Heart right ventricle (tissue), 16 donors: Measurements from ENCODE around the gene PSD4. TPM values are rescaled to one million over a fixed set of nuclear protein-coding genes. Genes with fewer than 3 reads are reported as not detected.

Experiments
- ATAC-seq, 8 donors: fragments of 200-7000 bp; cut with Tn5 transposase; one replicate each; pipeline ENCODE4 v1.9.1; 2020; ENCODE audit warnings: mild to moderate bottlenecking in 8 of 8, moderate library complexity in 8 of 8, moderate number of reproducible peaks in 1 of 8
- DNase-seq, 2 donors: peaks; one replicate each; pipeline ENCODE4 v3.0.0-alpha.2; 2020
- H3K27ac ChIP-seq, 10 donors: fragments of 200-600 bp; sonication (generic) in 2 of 10; one replicate each; pipeline versions ENCODE4 v1.5.0 to v1.8.0; 2020 to 2022; ENCODE audit warnings: mild to moderate bottlenecking in 3 of 10
- H3K27me3 ChIP-seq, 7 donors: fragments of 200-600 bp; one replicate each; pipeline ENCODE4 v1.8.0; 2021 to 2022; ENCODE audit warnings: mild to moderate bottlenecking in 2 of 7
- H3K36me3 ChIP-seq, 9 donors: fragments of 200-600 bp; sonication (generic) in 1 of 9; one replicate each; pipeline versions ENCODE4 v1.5.0 to v1.8.0; 2020 to 2022; ENCODE audit warnings: mild to moderate bottlenecking in 2 of 9
- H3K4me1 ChIP-seq, 9 donors: fragments of 200-600 bp; sonication (generic) in 1 of 9; one replicate each; pipeline versions ENCODE4 v1.5.0 to v1.8.0; 2020 to 2022; ENCODE audit warnings: mild to moderate bottlenecking in 4 of 9
- H3K4me3 ChIP-seq, 10 donors: fragments of 200-600 bp; sonication (generic) in 2 of 10; one replicate each; pipeline versions ENCODE4 v1.5.0 to v1.8.0; 2020 to 2022; ENCODE audit warnings: mild to moderate bottlenecking in 7 of 10, moderate library complexity in 2 of 10
- H3K9me3 ChIP-seq, 11 donors: fragments of 200-600 bp in 10 of 11; sonication (generic) in 2 of 11; one replicate each; pipeline versions ENCODE4 v1.5.0 to v1.8.0; 2013 to 2022; ENCODE audit warnings: mild to moderate bottlenecking in 2 of 11, control low read depth in 1 of 11, moderate library complexity in 1 of 11
- WGBS, 2 donors: extraction: QIAGEN DNeasy Blood & Tissue Kit; methylation state at CpG; one replicate each; pipeline ENCODE4 v1.1.7; 2013; ENCODE audit warnings: inconsistent platforms in 1 of 2; 5-methylcytosine and 5-hydroxymethylcytosine counted together
- intact Hi-C, 10 donors: fragments of 100-400 bp; cut with DNase I; formaldehyde crosslinking; loops; one replicate each; pipeline versions ENCODE4 v1.11.1 to v1.14.2; 2022
- polyA plus RNA-seq, 2 donors: library from polyadenylated mRNA; stranded (reverse); fragments of 200-250 nt; gene quantifications; one replicate each; pipeline ENCODE4 v1.2.3, GENCODE V29; 2013
- total RNA-seq, 10 donors: library from RNA; stranded (reverse); fragmentation: NEBNext Ultra II Directional in 3 of 10; extraction: Animal tissue kit (Norgen Biotek cat#: 25700) in 3 of 10; gene quantifications; one replicate each; pipeline versions ENCODE4 v1.2.1 to v1.2.4, GENCODE V29; 2021 to 2023
- TF ChIP-seq, protein P1 (sequence below), 9 donors: fragments of 200-600 bp; sonication (generic) in 2 of 9; IDR thresholded peaks; one replicate each; pipeline versions ENCODE4 v1.5.0 to v1.8.0; 2021 to 2022; ENCODE audit warnings: antibody characterized with exemption in 9 of 9, mild to moderate bottlenecking in 5 of 9, moderate library complexity in 1 of 9
- donor health status: Arrhythmogenic right ventricular cardiomyopathy.
- donor health status: ischemic (EF 13 %, LVEDD 7.1; RV severe dilation, severe dysfunction).
- donor health status: healthy with polysubstance abuse.
- donor health status: DM: no; HTN: yes; CAD: no.
- donor health status: DM: no; HTN: no; CAD: no.
- donor health status: ischemic (EF 25% LVEDD 6.9; RV normal size, moderate dysfunction).
- donor health status: ischemic (EF 25% LVEDD 5.7; RV mildly dilated, moderate dysfunction).
- donor health status: healthy.
- donor health status: DM: yes; HTN: yes; CAD: no.
- donor health status: Ischemic cardiomyopathy.
- donor health status: ischemic (EF 35%, LVEDD 5.7; RV mildly dilated, moderate dysfunction).
- donor health status: nonischemic (EF 11% LVEDD 7.7; RV severe dilation, severe dysfunction).
- donor health status: DM: yes; HTN: yes; CAD: no.
- donor health status: PGD.
- donor health status: ischemic (EF 29% LVEDD 5.4; RV normal size, mild dysfunction).
- donor health status: nonischemic (EF 23%, LVEDD 6.1; RV moderate dilation, normal function).

PSD4 gene
- total and polyA plus RNA-seq, 12 donors, result 1.0 to 13.0 (median 1.7) TPM

DNA sequence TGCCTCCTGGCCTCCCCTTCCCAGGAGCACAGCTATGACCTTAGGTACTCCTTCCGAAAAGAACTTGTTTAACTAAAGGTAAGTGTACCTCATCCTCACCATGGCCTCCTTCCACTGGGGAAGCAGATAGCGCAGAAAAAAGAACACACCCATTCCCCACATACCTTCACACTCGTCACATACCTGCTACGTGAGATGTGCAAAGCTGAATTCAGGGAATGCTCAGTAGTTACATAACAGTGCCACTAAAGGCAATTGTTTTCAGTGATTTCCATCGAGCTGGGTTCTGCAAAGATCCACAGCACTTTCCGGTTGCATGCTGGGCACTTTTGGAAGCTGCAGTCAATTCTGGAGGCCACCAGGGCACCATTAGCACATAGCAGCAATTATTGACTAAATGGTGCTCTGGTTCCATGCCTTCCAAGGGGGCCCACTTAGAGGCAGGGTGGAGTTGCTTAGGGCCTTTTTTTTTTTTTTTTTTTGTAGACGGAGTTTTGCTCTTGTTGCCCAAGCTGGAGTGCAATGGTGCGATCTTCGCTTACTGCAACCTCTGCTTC is 63.9 kb downstream of the PSD4 start:
- WGBS, 2 donors, result 92 to 94% methylated on average over 9 of the region's 9 CpGs
- H3K4me1 ChIP-seq, result peaks cover 12 to 45% (median 28%) of the 10 kb centered on the region in 9 donors
- intact Hi-C loops, result loop anchor here in 1 of 10 donors (2.0 kb wide), 1 partner anchor 19 kb away; no protein-coding TSS in a partner anchor
- no peaks in the 10 kb centered on the region for H3K36me3 ChIP-seq
- DNase-seq (no peak), ATAC-seq (no peak)
- TF ChIP-seq, protein P1, sequence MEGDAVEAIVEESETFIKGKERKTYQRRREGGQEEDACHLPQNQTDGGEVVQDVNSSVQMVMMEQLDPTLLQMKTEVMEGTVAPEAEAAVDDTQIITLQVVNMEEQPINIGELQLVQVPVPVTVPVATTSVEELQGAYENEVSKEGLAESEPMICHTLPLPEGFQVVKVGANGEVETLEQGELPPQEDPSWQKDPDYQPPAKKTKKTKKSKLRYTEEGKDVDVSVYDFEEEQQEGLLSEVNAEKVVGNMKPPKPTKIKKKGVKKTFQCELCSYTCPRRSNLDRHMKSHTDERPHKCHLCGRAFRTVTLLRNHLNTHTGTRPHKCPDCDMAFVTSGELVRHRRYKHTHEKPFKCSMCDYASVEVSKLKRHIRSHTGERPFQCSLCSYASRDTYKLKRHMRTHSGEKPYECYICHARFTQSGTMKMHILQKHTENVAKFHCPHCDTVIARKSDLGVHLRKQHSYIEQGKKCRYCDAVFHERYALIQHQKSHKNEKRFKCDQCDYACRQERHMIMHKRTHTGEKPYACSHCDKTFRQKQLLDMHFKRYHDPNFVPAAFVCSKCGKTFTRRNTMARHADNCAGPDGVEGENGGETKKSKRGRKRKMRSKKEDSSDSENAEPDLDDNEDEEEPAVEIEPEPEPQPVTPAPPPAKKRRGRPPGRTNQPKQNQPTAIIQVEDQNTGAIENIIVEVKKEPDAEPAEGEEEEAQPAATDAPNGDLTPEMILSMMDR (IDR thresholded peaks at IDR 0.05), result no peak
- H3K4me3 ChIP-seq, result peak overlapping the region in 1 of 10 donors; percentile 67
- H3K27ac ChIP-seq, result peak overlapping the region in 1 of 10 donors; percentile 89
- no peaks in the 10 kb centered on the region for H3K27me3 ChIP-seq
- H3K9me3 ChIP-seq, result no peaks in the 10 kb centered on the region

- ATAC-seq (peak in 1 of 8 donors; percentile 24), DNase-seq (no peak)
- Histone ChIP-seq H3K4me3 (no peak overlapping the region), H3K27ac (peak overlapping the region in 8 of 10 donors; percentile 28 to 89 (median 63)), H3K4me1 (peaks cover 12 to 40% (median 28%) of the 10 kb centered on the region in 9 donors), H3K9me3 (no peaks in the 10 kb centered on the region), H3K27me3 (no peaks in the 10 kb centered on the region), H3K36me3 (no peaks in the 10 kb centered on the region)
- intact Hi-C loops, result no loop called here
- WGBS, 2 donors, result 94 to 95% methylated on average over 9 of the region's 9 CpGs
- TF ChIP-seq, protein P1 (IDR thresholded peaks at IDR 0.05), result no peak
Measured at GRCh38 chr2:113238871-113239839, 65.4 kb downstream of the PSD4 start.

GRCh38 chr2:113240150-113240914 is 66.6 kb downstream of the PSD4 start:
- TF ChIP-seq, protein P1 (IDR thresholded peaks at IDR 0.05), result no peak
- Histone ChIP-seq H3K9me3 (no peaks in the 10 kb centered on the region), H3K27me3 (no peaks in the 10 kb centered on the region), H3K4me3 (peak overlapping the region in 1 of 10 donors; percentile 2), H3K4me1 (peaks cover 12 to 47% (median 28%) of the 10 kb centered on the region in 9 donors), H3K36me3 (no peaks in the 10 kb centered on the region), H3K27ac (peak overlapping the region in 9 of 10 donors; percentile 28 to 89 (median 67))
- peak; percentile 87 to 89 for DNase-seq
- peak; percentile 65 to 87 (median 79) for ATAC-seq
- WGBS, 2 donors, result 19 to 22% methylated on average over 15 of the region's 15 CpGs
- intact Hi-C loops, result loop anchor here in 1 of 10 donors (10.0 kb wide), 1 partner anchor 96 kb away; no protein-coding TSS in a partner anchor
